22Rv1 (cell line): ENCODE data around the gene UQCR10.

Source experiments
- CTCF ChIP-seq: fragments of 450-650 bp; IDR thresholded peaks from 2 replicates; pipeline ENCODE4 v1.5.1; 2017; ENCODE audit warnings: mild to moderate bottlenecking
- ZFX ChIP-seq: fragments of 450-650 bp; IDR thresholded peaks from 2 replicates; pipeline ENCODE4 v1.6.1; 2017; ENCODE audit warnings: antibody characterized with exemption, borderline replicate concordance

GRCh38 chr22:29756341-29756740 lies 10.8 kb upstream of the UQCR10 start:
- TF ChIP-seq CTCF (no peak), ZFX (no peak)
